GM10248 (cell line): Measurements from ENCODE around the gene KCNF1.

Experiments
- CTCF ChIA-PET: fragments of 300-600 bp; sonication (Branson Sonifier 250); formaldehyde crosslinking; extraction: SDS; loops from one replicate; lab custom pipeline; 2021; ENCODE audit warnings: antibody characterized with exemption; lab: Yijun Ruan, JAX
- POLR2A ChIA-PET: fragments of 350-650 bp; sonication (Branson Sonifier 250); formaldehyde crosslinking; extraction: SDS; loops from one replicate; lab custom pipeline; 2020; ENCODE audit warnings: antibody characterized with exemption; lab: Yijun Ruan, JAX
- DNase-seq: peaks from one replicate; pipeline ENCODE4 v3.0.0; 2012; ENCODE audit errors: extremely low spot score
- CTCF ChIP-seq: IDR thresholded peaks from 2 replicates; pipeline ENCODE4 v1.5.1; 2012; ENCODE audit warnings: mild to moderate bottlenecking, low read depth; ENCODE audit errors: extremely low read depth, missing control alignments, control extremely low read depth

Gene KCNF1

GRCh38 chr2:10934308-10934978 lies 22.7 kb downstream of the KCNF1 start:
- DNase-seq: no peak
- ChIA-PET POLR2A (no interaction called here), CTCF (no interaction called here)
- TF ChIP-seq CTCF: no peak

DNA sequence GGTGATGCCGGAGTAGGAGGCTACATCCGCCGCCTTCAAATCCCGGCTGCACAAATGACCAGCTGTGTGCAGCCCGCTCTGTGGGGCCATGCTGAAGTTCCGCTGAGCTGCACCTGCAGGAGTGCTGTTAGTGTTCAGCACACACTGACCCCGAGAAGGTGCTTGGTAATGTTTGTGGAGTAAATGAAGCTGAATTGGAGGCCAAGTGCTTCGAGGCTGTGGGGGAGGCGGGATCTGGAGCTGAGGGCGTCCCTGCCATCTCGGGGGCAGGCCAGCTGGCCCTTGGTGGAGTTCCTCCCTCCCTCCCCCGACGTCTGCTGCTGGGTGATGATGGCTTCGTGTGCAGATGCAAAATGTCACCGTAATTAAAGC lies 23.2 kb downstream of the KCNF1 start:
- POLR2A ChIA-PET: no interaction called here
- no peak for DNase-seq
- CTCF ChIA-PET: no interaction called here
- no peak for TF ChIP-seq CTCF

- TF ChIP-seq CTCF: no peak
- CTCF ChIA-PET: no interaction called here
- DNase-seq: no peak
- POLR2A ChIA-PET: no interaction called here
Measured at GRCh38 chr2:10935366-10935918, 23.7 kb downstream of the KCNF1 start.

DNA sequence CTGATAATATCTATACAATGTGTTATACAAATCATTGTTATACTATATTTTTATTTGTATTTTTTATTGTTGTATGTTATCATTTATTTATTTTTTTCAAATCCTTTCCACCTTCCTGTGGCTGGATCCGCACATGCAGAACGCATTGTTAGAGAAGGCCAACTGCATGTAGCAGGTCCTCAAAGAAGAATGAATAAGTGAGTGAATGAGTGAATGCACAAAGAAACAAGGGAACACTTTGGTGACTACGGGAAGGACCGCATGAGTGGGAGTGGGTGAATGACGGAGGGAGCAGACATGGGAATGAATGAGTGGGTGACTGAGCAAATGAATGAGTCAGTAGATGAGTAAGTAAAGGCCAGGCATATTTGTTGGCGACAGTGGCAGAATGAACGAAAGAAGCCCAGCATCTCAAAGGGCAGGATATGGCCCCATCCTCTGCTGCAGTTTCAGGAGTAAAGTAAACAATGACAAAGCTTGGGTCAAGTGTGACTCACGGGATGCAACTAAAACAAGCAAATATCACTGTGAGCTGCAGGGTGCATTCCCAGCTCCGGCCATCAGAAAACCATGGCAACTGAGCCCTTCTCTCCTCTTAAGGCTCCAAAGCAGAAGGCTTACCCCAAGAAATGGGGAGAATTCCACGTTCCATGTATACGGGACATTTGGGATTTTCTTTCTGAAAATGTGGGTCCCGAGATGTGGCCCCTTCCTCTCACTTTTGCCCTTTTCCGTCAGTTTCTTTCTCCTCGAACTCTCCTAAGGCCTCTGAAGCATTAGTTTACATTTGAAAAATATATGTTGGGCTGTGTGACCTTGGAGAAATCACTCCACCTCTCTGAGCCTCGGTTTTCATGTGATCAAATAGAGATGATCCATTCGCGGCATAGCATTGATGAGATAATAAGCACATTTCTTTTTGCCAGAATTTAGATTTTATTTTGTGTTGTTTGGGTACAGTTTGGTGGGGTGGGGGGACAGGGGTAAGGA lies 24.5 kb downstream of the KCNF1 start:
- POLR2A ChIA-PET: no interaction called here
- no peak for DNase-seq
- TF ChIP-seq CTCF: no peak
- CTCF ChIA-PET: no interaction called here

DNA sequence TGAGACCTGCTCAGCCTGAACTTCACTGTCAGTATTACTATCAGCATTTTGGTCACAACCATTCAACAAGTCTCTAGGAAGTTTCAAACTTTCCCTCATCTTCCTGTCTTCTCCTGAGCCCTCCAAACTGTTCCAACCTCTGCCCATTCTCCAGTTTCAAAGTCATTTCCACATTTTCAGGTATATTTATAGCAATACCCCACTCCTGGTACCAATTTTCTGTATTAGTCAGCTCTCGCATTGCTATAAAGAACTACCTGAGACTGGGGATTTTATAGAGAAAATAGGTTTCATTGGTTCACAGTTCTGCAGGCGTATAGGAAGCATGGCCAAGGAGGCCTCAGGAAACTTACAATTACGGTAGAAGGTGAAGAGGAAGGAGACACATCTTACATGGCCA lies 27.3 kb downstream of the KCNF1 start:
- TF ChIP-seq CTCF: no peak
- DNase-seq: no peak
- CTCF ChIA-PET: no interaction called here
- POLR2A ChIA-PET: no interaction called here

GRCh38 chr2:10940596-10940995 lies 28.9 kb downstream of the KCNF1 start:
- POLR2A ChIA-PET: no interaction called here
- DNase-seq: no peak
- TF ChIP-seq CTCF: no peak
- CTCF ChIA-PET: no interaction called here
